ENCODE measurements around the gene PCNX2. TPM values are rescaled to one million over a fixed set of nuclear protein-coding genes. Genes with fewer than 3 reads are reported as not detected.

The PCNX2 gene
- total and polyA plus RNA-seq, 9 donors: 5.7 to 26.0 (median 18.9) TPM

- no peaks in the 10 kb centered on the region for H3K4me1 ChIP-seq (ENCODE audit: insufficient read depth)
- no peak overlapping the region for H3K4me3 ChIP-seq
- no peaks in the 10 kb centered on the region for H3K36me3 ChIP-seq
- no peak overlapping the region for H3K27ac ChIP-seq
- H3K9me3 ChIP-seq: no peaks in the 10 kb centered on the region
- H3K27me3 ChIP-seq: no peaks in the 10 kb centered on the region
- DNase-seq: no peak
- TF ChIP-seq, protein P1, sequence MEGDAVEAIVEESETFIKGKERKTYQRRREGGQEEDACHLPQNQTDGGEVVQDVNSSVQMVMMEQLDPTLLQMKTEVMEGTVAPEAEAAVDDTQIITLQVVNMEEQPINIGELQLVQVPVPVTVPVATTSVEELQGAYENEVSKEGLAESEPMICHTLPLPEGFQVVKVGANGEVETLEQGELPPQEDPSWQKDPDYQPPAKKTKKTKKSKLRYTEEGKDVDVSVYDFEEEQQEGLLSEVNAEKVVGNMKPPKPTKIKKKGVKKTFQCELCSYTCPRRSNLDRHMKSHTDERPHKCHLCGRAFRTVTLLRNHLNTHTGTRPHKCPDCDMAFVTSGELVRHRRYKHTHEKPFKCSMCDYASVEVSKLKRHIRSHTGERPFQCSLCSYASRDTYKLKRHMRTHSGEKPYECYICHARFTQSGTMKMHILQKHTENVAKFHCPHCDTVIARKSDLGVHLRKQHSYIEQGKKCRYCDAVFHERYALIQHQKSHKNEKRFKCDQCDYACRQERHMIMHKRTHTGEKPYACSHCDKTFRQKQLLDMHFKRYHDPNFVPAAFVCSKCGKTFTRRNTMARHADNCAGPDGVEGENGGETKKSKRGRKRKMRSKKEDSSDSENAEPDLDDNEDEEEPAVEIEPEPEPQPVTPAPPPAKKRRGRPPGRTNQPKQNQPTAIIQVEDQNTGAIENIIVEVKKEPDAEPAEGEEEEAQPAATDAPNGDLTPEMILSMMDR (IDR thresholded peaks at IDR 0.05): no peak
- TF ChIP-seq EP300 (IDR thresholded peaks at IDR 0.05): no peak
- TF ChIP-seq POLR2A (IDR thresholded peaks at IDR 0.05): no peak
- intact Hi-C loops (cut with DNase I): no loop called here
- WGBS, 3 donors: 94 to 98% (median 95%) methylated on average over 1 of the region's 1 CpG
These were observed 131.8 kb downstream of the PCNX2 start for GRCh38 chr1:233163696-233164095.

- TF ChIP-seq, protein P1 (IDR thresholded peaks at IDR 0.05): no peak
- TF ChIP-seq EP300 (IDR thresholded peaks at IDR 0.05) (no peak), POLR2A (IDR thresholded peaks at IDR 0.05) (no peak)
- no peak overlapping the region for H3K4me3 ChIP-seq
- intact Hi-C loops (cut with DNase I): no loop called here
- H3K27ac ChIP-seq: no peak overlapping the region
- no peaks in the 10 kb centered on the region for H3K36me3 ChIP-seq
- no peaks in the 10 kb centered on the region for H3K27me3 ChIP-seq
- no peaks in the 10 kb centered on the region for H3K4me1 ChIP-seq (ENCODE audit: insufficient read depth)
- no peaks in the 10 kb centered on the region for H3K9me3 ChIP-seq
- no peak for DNase-seq
These were observed 137.2 kb downstream of the PCNX2 start for GRCh38 chr1:233158322-233158721.

DNA sequence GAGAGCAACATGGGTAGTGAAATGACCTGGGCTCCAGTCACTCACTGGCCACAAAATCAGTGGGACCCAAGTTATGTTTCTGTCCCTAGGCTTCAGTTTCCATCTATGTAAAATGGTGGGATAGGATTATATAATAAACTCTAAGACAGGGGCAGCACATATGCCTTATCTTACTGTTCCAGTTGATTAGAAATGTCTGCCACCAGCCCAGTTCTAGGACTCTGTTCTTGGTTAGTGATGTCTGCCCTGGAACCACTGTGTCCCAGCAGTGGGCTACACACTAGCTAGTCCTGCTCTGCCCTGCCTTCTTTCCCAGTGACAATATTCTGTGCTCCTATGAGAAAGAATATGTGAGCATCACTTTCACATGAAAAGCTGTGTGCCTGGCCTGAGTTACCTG lies 138.3 kb downstream of the PCNX2 start:
- Histone ChIP-seq H3K27ac (no peak overlapping the region), H3K9me3 (no peaks in the 10 kb centered on the region), H3K27me3 (no peaks in the 10 kb centered on the region), H3K4me1 (ENCODE audit: insufficient read depth) (no peaks in the 10 kb centered on the region), H3K36me3 (no peaks in the 10 kb centered on the region), H3K4me3 (no peak overlapping the region)
- DNase-seq: no peak
- TF ChIP-seq, protein P1 (IDR thresholded peaks at IDR 0.05): no peak
- TF ChIP-seq EP300 (IDR thresholded peaks at IDR 0.05) (no peak), POLR2A (IDR thresholded peaks at IDR 0.05) (no peak)
- intact Hi-C loops (cut with DNase I): no loop called here

- H3K9me3 ChIP-seq: no peaks in the 10 kb centered on the region
- no peaks in the 10 kb centered on the region for H3K36me3 ChIP-seq
- no peaks in the 10 kb centered on the region for H3K4me1 ChIP-seq (ENCODE audit: insufficient read depth)
- intact Hi-C loops (cut with DNase I): no loop called here
- no peak overlapping the region for H3K4me3 ChIP-seq
- no peak overlapping the region for H3K27ac ChIP-seq
- DNase-seq: no peak
- H3K27me3 ChIP-seq: no peaks in the 10 kb centered on the region
- WGBS, 3 donors: 89 to 95% (median 91%) methylated on average over 6 of the region's 6 CpGs
- TF ChIP-seq, protein P1 (IDR thresholded peaks at IDR 0.05): no peak
- TF ChIP-seq EP300 (IDR thresholded peaks at IDR 0.05) (no peak), POLR2A (IDR thresholded peaks at IDR 0.05) (no peak)
These were observed 143.7 kb downstream of the PCNX2 start for GRCh38 chr1:233151861-233152260.

- Histone ChIP-seq H3K9me3 (no peaks in the 10 kb centered on the region), H3K27ac (no peak overlapping the region), H3K27me3 (no peaks in the 10 kb centered on the region), H3K4me1 (ENCODE audit: insufficient read depth) (peaks cover 1% of the 10 kb centered on the region), H3K4me3 (no peak overlapping the region), H3K36me3 (no peaks in the 10 kb centered on the region)
- intact Hi-C loops (cut with DNase I): no loop called here
- no peak for DNase-seq
- 72 to 84% (median 81%) methylated on average over 2 of the region's 2 CpGs for WGBS, 3 donors
- TF ChIP-seq POLR2A (IDR thresholded peaks at IDR 0.05): no peak
- TF ChIP-seq EP300 (IDR thresholded peaks at IDR 0.05): no peak
- TF ChIP-seq, protein P1 (IDR thresholded peaks at IDR 0.05): no peak
These were observed 151.1 kb downstream of the PCNX2 start for GRCh38 chr1:233144434-233144833.
